ENCODE data around the gene TMEM108.

TMEM108 gene

DNA sequence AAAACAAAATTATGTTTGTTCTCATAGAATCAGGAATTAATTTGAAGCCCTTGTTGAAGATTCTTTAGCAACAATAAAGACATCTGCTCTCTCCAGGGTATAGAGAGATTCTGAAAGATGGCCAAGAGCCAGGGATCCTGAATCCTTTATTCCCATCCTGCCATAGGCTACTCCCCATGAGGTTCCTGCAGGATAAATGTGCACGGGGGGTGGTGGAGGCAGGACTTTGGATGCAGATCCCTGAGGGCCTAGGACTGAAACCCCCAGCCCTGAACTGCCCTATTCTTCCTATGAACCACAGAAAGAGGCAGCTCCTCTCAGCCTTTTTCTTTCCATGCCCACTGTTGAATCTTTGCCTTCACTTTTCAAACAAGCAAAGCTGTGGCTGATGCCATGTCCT lies 17.1 kb downstream of the TMEM108 start:
- no peak for DNase-seq

- DNase-seq = no peak
Measured at GRCh38 chr3:133058243-133058642, 20.1 kb downstream of the TMEM108 start.

DNA sequence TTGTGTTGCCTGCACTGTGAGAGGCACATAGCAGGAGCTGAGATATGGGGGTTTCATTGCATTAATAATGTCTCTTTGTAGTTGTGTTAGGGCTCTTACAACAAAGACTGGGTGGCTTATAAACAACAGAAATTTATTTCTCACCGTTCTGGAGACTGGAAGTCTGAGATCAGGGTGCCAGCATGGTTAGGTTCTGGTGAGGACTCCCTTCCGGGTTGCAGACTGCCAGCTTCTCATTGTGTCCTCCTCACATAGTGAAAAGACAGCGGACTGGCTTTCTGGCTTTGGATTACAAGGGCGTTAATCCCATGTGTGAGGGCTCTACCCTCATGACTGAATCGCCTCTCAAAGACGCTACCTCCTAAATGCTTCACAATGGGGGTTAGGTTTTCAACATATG lies 20.6 kb downstream of the TMEM108 start:
- no peak for DNase-seq

- DNase-seq = no peak
Measured at GRCh38 chr3:133065193-133065961, 27.2 kb downstream of the TMEM108 start.

DNA sequence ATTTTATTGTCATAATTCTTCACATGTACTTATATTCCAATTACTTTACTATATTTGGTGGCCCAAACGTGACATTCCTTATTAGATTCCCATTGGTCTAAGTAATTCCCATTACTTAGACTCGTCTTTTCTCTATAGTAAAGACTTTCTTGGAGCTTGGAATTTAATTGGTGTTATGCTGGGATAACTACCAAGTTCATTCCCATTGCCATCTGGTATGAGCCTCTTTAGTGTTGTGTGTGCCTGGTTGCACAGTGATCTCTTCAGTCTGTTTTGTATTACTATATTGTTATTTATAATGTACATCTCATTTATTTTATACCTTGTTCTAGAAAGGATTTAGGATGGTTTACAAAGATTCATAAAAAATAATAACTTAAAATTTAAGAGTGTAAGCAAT lies 27.8 kb downstream of the TMEM108 start:
- DNase-seq = no peak

- DNase-seq = no peak
Measured at GRCh38 chr3:133069556-133070286, 31.5 kb downstream of the TMEM108 start.

GRCh38 chr3:133074977-133075376 lies 36.8 kb downstream of the TMEM108 start:
- DNase-seq = no peak

DNA sequence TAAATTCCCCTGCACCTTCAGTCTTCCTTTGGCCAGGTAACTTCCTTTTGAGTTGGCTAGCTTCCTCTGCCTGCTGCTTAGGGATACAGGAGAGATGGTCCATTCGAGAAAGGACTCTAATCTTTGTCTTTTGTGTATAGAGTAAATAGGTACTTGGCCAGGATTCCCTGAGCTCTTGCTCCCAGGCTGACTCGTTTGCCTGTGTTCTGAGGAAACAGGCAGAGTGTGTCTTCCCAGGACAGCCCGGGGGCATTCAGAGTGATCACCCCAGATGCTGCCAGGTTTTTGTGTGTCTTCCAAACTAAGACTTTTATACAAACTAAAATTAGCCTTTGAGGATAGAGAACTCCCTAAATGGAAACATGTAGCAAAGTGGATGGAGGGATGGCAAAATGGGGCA lies 39.5 kb downstream of the TMEM108 start:
- DNase-seq = no peak

- no peak for DNase-seq
Measured at GRCh38 chr3:133079621-133080020, 41.4 kb downstream of the TMEM108 start.

DNA sequence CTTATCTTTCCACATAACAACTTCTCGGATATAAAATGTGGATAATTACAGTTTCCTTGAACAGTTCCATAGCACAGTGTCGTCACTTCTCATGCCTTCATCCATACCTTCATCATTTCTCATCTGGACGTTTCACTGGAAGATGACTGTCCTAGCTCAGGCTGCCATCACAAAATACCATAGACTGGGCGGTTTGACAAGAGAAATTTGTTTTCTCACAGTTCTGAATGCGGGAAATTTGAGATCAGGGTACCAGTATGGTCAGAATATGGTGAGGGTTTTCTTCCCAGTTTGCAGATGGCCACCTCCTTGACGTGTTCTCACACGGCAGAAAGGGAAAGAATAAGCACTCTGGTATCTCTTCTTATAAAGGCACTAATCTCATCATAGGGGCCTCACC lies 42.8 kb downstream of the TMEM108 start:
- no peak for DNase-seq

GRCh38 chr3:133083395-133083794 lies 45.2 kb downstream of the TMEM108 start:
- DNase-seq = no peak

- no peak for DNase-seq
Measured at GRCh38 chr3:133089906-133090485, 51.8 kb downstream of the TMEM108 start.

- no peak for DNase-seq
Measured at GRCh38 chr3:133092681-133093080, 54.5 kb downstream of the TMEM108 start.

GRCh38 chr3:133093366-133093765 lies 55.2 kb downstream of the TMEM108 start:
- DNase-seq = no peak

DNA sequence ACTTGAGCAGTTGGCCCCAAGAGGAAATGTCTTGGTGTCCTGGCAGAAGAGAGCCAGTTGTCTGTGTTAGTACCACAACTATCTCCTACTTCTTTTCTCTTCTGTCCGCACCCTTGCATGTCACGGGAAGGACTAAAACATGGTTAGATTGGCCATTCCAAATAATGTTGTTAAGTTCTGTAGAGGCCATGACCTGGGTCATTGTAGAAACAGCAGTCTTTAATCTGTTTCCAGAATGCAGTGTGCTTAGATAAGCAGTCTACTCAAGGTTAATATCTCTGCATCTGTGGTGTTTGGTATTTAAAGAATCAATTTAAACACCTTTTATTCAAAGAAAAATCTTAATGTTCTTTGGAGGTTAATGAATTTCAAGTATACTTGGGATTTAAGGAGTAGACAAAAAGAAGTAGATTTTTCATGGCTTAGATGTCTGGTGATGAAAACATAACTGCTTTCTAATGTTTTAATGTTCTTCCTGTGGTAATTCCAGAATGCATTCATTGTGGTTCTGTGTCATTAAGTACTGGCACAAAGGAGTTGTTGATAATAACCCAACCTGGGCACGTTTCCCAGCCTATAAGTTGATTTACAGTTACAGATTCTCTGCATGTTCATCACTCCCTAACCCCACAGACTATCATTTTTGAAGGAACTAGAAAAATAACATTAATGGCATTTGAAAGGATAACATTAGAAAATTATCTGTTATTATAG lies 58.9 kb downstream of the TMEM108 start:
- DNase-seq = no peak

DNA sequence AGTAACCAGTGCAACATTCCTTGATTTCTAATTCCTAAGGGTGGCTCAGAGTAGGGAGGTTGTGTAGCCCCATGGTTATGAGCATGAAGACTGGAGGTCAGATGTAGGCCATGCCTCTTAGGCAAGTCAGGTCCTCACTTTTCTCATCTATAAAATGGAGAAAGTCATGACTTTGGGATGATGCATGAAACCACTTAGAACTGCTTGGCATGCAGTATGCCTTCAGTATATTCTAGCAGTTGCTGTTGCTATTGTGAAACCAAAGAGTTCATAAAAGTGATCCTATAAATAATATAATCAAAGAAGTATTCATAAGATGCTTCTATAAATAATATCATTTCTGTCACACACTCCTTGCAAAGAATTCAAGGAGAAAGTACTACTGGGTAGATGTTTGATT lies 65.5 kb downstream of the TMEM108 start:
- no peak for DNase-seq

GRCh38 chr3:133106169-133106568 lies 68.0 kb downstream of the TMEM108 start:
- DNase-seq = no peak

DNA sequence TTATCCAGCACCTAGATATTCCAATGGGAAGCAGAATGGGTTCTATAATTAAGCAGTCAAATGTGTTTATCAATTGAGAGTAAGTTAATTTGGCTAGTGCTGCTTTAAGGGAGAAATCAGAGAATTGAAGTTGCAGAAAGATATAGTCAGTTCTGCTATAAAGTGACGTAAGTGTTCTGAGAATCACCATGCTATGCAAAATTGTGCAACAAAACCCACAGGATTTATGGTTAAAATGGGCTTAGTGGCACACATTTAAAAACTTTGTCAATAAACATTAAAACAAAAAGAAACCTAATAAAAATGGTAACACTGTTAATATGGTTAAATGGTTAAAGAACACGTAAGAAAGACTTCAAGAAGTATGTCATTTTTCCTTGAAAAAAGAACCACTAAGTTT lies 74.5 kb downstream of the TMEM108 start:
- DNase-seq = no peak

- DNase-seq = no peak
Measured at GRCh38 chr3:133113526-133113925, 75.3 kb downstream of the TMEM108 start.

DNA sequence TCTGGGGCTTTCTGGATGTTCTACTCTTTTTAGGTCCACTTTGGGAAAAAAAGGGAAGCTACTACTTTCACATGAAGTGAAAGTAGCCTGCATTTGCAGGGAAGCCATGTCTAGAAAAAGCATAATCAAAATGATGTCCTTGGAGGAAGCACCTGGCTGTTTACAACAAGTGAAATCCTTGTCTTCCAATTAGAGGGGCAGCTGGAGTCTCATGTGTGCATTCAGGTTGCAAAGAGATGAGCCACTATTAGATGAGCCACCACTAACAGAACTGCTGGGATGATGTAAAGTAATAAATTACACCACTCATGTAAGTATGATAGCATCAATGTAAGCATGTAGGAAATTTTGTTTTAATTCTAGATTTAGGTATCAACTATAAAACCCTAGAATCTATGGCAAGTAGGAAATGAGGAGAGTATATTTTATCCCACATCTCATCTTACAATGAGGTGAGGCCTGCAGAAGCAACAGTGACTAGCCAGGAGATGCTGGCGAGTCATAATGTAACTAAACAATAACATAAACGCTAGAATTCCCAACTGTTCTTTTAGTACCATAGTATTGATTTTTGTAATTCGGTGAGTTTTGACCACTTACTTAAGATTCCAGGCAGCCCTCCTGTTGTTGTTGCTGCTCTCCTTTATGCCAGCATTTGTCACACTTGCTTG lies 75.9 kb downstream of the TMEM108 start:
- no peak for DNase-seq

- DNase-seq = no peak
Measured at GRCh38 chr3:133115176-133115575, 77.0 kb downstream of the TMEM108 start.

- no peak for DNase-seq
Measured at GRCh38 chr3:133117342-133117741, 79.2 kb downstream of the TMEM108 start.

DNA sequence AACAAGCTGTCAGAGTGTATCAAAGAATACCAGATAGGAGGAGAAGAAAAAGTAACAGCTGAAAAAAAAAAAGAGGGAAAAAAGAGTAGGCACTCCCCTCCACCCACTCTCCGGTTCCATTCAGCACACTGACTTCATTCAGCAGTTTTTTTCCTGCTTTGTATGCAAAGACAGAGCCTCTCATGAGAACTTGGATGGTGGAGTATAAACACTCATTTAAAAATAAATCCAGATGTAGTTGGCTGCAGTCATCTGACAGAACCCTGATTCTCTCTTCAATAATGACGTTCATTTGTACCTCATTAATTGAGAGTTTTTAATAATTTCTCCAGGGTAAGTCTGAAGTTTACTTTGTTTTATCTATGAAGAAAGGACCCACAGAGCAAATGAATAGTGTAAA lies 81.0 kb downstream of the TMEM108 start:
- no peak for DNase-seq

Measured in activated T-cell treated with anti-CD3 and anti-CD28 coated beads for 4 hours (primary cell).